SK-N-SH (cell line): ENCODE measurements around the gene EMC7. TPM values are rescaled to one million over a fixed set of nuclear protein-coding genes. Genes with fewer than 3 reads are reported as not detected.

Experiments used
- CTCF ChIA-PET: fragments of 300-600, 350-600 bp; formaldehyde crosslinking; extraction: SDS; loops from one replicate; lab custom pipeline; 2021; lab: Yijun Ruan, JAX
- POLR2A ChIA-PET: fragments of 350-600 bp; sonication (Branson Sonifier 250); formaldehyde crosslinking; extraction: SDS; loops from one replicate; lab custom pipeline; 2020; ENCODE audit warnings: antibody characterized with exemption, inconsistent platforms; lab: Yijun Ruan, JAX
- DNase-seq: peaks from one replicate; pipeline ENCODE4 v3.0.0; 2012
- H2AFZ ChIP-seq: fragments of 200-600 bp; sonication (generic); 2 replicates; pipeline ENCODE4 v1.8.1; 2016; ENCODE audit warnings: antibody characterized with exemption, mild to moderate bottlenecking, low read depth
- H3F3A ChIP-seq: fragments of 200-600 bp; sonication (generic); replicated peaks from 2 replicates; pipeline ENCODE3; 2016; ENCODE audit warnings: antibody characterized with exemption, mild to moderate bottlenecking; ENCODE audit not compliant: insufficient read depth
- H3K27ac ChIP-seq, 2 experiments: fragments of 200-500 bp in 1 of 2; fragments of 200-600 bp in 1 of 2; sonication (Bioruptor generic) in 1 of 2; sonication (generic), shearing (Covaris generic) in 1 of 2; 2 replicates each; pipeline versions ENCODE4 v1.5.1 to v1.6.1; 2014 to 2016; ENCODE audit warnings: low read depth in 2 of 2, inconsistent platforms in 1 of 2, low read length in 1 of 2, mild to moderate bottlenecking in 1 of 2, mixed read lengths in 1 of 2
- H3K27me3 ChIP-seq: fragments of 200-600 bp; sonication (generic), shearing (Covaris generic); 2 replicates; pipeline ENCODE4 v1.6.1; 2016; ENCODE audit warnings: mixed run types; ENCODE audit not compliant: insufficient read depth
- H3K36me3 ChIP-seq, 2 experiments: fragments of 200-500 bp in 1 of 2; fragments of 200-600 bp in 1 of 2; sonication (Bioruptor generic) in 1 of 2; sonication (generic) in 1 of 2; replicated peaks in 1 of 2; 2 replicates each; pipeline versions ENCODE3 to v1.5.1; 2014 to 2016; ENCODE audit warnings: low read length in 1 of 2, mild to moderate bottlenecking in 1 of 2; ENCODE audit not compliant: insufficient read depth in 2 of 2, control insufficient read depth in 1 of 2
- H3K4me1 ChIP-seq, 2 experiments: fragments of 200-500 bp in 1 of 2; fragments of 200-600 bp in 1 of 2; sonication (Bioruptor generic) in 1 of 2; sonication (generic), shearing (Covaris generic) in 1 of 2; 2 replicates each; pipeline versions ENCODE4 v1.5.1 to v1.6.1; 2014 to 2016; ENCODE audit warnings: low read depth in 1 of 2, low read length in 1 of 2, mixed run types in 1 of 2; ENCODE audit not compliant: insufficient read depth in 2 of 2, control insufficient read depth in 1 of 2
- H3K4me2 ChIP-seq: fragments of 200-600 bp; sonication (generic), shearing (Covaris generic); 2 replicates; pipeline ENCODE4 v1.6.1; 2017; ENCODE audit warnings: mixed run types
- H3K4me3 ChIP-seq, 2 experiments: fragments of 200-500 bp in 1 of 2; fragments of 200-600 bp in 1 of 2; sonication (Bioruptor generic) in 1 of 2; sonication (generic), shearing (Covaris generic) in 1 of 2; 2 replicates each; pipeline versions ENCODE4 v1.5.1 to v1.8.1; 2014 to 2016; ENCODE audit warnings: low read depth in 2 of 2, inconsistent platforms in 1 of 2, low read length in 1 of 2, mild to moderate bottlenecking in 1 of 2, mixed read lengths in 1 of 2, moderate library complexity in 1 of 2
- H3K79me2 ChIP-seq: fragments of 200-600 bp; sonication (generic); 2 replicates; pipeline ENCODE4 v1.8.1; 2017; ENCODE audit warnings: mild to moderate bottlenecking; ENCODE audit not compliant: insufficient read depth
- H3K9ac ChIP-seq: fragments of 200-600 bp; sonication (generic); 2 replicates; pipeline ENCODE4 v1.6.1; 2017; ENCODE audit warnings: mixed run types
- H3K9me2 ChIP-seq: fragments of 200-600 bp; sonication (generic); 2 replicates; pipeline ENCODE4 v1.6.1; 2017; ENCODE audit warnings: mixed run types
- H3K9me3 ChIP-seq: fragments of 200-600 bp; sonication (generic); 2 replicates; pipeline ENCODE4 v1.6.1; 2017; ENCODE audit warnings: mixed run types, mild to moderate bottlenecking, moderate library complexity
- H4K20me1 ChIP-seq: fragments of 200-600 bp; sonication (generic); 2 replicates; pipeline ENCODE4 v1.6.1; 2017; ENCODE audit warnings: mild to moderate bottlenecking, mixed run types; ENCODE audit not compliant: insufficient read depth
- CTCF ChIP-seq: fragments of 200-600 bp; sonication (generic); IDR thresholded peaks from 2 replicates; pipeline ENCODE4 v1.6.1; 2017; ENCODE audit warnings: antibody characterized with exemption, mild to moderate bottlenecking, moderate library complexity
- EP300 ChIP-seq, 2 experiments: IDR thresholded peaks; 2 replicates each; pipeline versions ENCODE4 v1.4.0 to v1.6.1; 2012; ENCODE audit warnings: borderline replicate concordance in 1 of 2, low read depth in 1 of 2, low read length in 1 of 2
- GABPA ChIP-seq: IDR thresholded peaks from 2 replicates; pipeline ENCODE4 v1.4.0; 2012; ENCODE audit warnings: low read depth, mild to moderate bottlenecking
- JUND ChIP-seq: IDR thresholded peaks from 2 replicates; pipeline ENCODE4 v1.4.0; 2012
- MEF2A ChIP-seq: IDR thresholded peaks from 2 replicates; pipeline ENCODE4 v1.4.0; 2012; ENCODE audit warnings: low read depth, borderline replicate concordance
- NFIC ChIP-seq: IDR thresholded peaks from 2 replicates; pipeline ENCODE4 v1.4.0; 2012; ENCODE audit warnings: borderline replicate concordance
- RAD21 ChIP-seq: IDR thresholded peaks from 2 replicates; pipeline ENCODE4 v1.6.1; 2012; ENCODE audit warnings: mild to moderate bottlenecking, low read length
- RCOR1 ChIP-seq: fragments of 150-350 bp; IDR thresholded peaks from 2 replicates; pipeline ENCODE4 v1.6.1; 2017; ENCODE audit warnings: antibody characterized with exemption, low read length
- SMC3 ChIP-seq: IDR thresholded peaks from 2 replicates; pipeline ENCODE4 v1.6.1; 2012; ENCODE audit warnings: low read depth, low read length, improper control_type of control experiment
- TAF1 ChIP-seq: IDR thresholded peaks from 2 replicates; pipeline ENCODE4 v1.6.1; 2012; ENCODE audit warnings: low read depth, mild to moderate bottlenecking, low read length, moderate library complexity, borderline replicate concordance
- TCF12 ChIP-seq: IDR thresholded peaks from 2 replicates; pipeline ENCODE4 v1.4.0; 2012
- TEAD4 ChIP-seq: IDR thresholded peaks from 2 replicates; pipeline ENCODE4 v1.4.0; 2012; ENCODE audit warnings: mild to moderate bottlenecking, borderline replicate concordance; ENCODE audit not compliant: insufficient read depth
- USF2 ChIP-seq: fragments of 150-350 bp; IDR thresholded peaks from 2 replicates; pipeline ENCODE4 v1.6.1; 2017; ENCODE audit warnings: antibody characterized with exemption, low read length, low read depth, borderline replicate concordance
- ZBTB33 ChIP-seq: IDR thresholded peaks from 2 replicates; pipeline ENCODE4 v1.4.0; 2012; ENCODE audit warnings: low read depth, borderline replicate concordance
- WGBS: methylation state at CpG from one replicate; pipeline ENCODE4 v1.1.6; 2017; ENCODE audit warnings: low lambda C conversion rate; 5-methylcytosine and 5-hydroxymethylcytosine counted together
- polyA plus RNA-seq, 3 experiments: library from polyadenylated mRNA; depleted of rRNA; stranded (reverse); fragments of >200 nt; gene quantifications; 2 replicates each; pipeline ENCODE4 v1.2.3, GENCODE V29; 2012
- TF ChIP-seq, protein P1 (sequence below): IDR thresholded peaks from 2 replicates; pipeline ENCODE4 v1.4.0; 2012; ENCODE audit warnings: low read depth, borderline replicate concordance
- TF ChIP-seq, protein P2 (sequence below): fragments of 150-350 bp; IDR thresholded peaks from 2 replicates; pipeline ENCODE4 v1.6.1; 2016; ENCODE audit warnings: mild to moderate bottlenecking, low read depth, low read length
- TF ChIP-seq, protein P3 (sequence below): IDR thresholded peaks from 2 replicates; pipeline ENCODE4 v1.4.0; 2012; ENCODE audit warnings: low read depth

Gene EMC7
- polyA plus RNA-seq, 1 of the 3 experiments (the other 2 are of a cell fraction), result 92.3 TPM

DNA sequence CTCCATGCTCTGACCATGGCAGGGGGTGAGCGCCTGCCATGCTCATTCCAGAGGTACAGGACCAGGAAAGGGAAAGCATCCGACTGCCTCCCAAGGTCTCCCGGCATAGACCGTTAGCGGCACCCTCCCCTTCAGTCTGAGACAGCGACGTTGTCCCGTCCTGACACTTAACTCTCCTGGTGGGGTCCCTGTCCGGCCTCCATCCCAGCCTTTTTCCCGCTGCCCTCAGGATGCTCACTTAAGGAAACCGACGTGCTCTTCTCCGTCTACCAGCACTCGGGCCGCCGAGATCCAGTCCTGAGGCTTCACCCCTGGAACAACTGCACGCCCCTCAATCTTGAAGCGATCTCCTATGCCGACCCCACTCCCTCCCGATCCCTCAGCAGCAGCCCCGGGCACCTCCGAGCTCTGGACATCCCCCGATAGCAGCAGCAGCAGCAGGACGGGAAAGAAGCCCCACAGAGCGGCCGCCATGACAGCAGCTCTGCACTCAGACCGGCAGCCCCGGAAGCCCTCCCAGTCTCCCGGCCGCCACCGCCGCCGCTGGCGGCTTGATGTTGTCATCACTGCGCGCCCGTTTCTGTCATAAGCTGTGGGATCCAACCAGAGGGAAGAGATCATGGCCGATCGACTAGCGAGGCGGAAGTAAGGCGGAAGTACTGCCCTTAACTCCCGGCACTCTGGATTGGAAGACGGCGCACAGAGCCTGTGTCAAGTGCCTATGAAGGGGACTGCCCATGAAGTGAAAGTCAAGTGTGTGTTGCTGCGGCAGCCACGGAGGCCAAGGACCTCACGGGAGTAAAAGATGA is at the start of gene EMC7, which contains the start of gene PGBD4 (continued):
- no peak for TF ChIP-seq USF2
- peak; percentile 92 for TF ChIP-seq GABPA
- TF ChIP-seq EP300 (IDR thresholded peaks at IDR 0.05; ENCODE audit: borderline replicate concordance in 1 of 2, low read depth in 1 of 2, low read length in 1 of 2), result no peak
- TF ChIP-seq, all 33 proteins: peak for 13

DNA sequence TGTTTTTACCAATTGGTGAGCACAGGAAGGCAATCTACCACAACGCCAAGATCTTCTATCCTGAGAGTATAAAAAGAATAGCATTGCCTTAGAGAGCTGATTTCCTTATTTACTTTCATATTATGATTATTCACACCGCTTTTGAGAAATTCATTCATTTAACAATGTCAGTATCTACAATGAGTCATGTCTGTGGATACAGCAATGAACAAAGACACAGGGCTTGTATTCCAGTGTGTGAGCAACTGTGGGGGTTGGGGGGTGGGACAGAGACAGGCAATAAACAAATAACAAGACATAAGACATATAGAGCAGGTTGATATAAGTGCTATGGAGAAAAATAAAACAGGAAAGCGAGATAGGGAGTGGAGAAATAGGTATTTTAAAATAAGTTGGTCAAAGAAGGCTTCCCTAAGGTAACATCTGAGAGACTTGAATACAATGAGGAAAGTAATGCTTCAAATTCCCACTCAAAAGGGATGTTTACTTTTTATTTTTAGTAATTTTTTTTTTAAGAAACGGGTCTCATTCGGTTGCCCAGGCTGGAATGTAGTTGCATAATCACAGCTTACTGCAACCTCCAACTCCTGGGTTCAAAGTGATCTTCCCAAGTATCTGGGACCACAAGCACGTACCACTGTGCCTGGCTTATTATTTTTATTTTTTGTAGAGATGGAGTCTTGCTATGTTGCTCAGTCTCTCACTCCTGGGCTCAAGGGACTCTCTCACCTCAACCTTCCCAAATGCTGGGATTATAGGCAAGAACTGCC is 45.9 kb upstream of the EMC7 start:
- Histone ChIP-seq H3K79me2 (no peaks in the 10 kb centered on the region), H3K36me3 (peaks cover 25 to 83% of the 10 kb centered on the region in 2 experiments), H4K20me1 (no peaks in the 10 kb centered on the region), H3K9me2 (no peaks in the 10 kb centered on the region), H3K27ac (no peak overlapping the region), H3K4me1 (no peaks in the 10 kb centered on the region), H3K4me2 (no peak overlapping the region), H3K4me3 (no peak overlapping the region), H3K9me3 (no peaks in the 10 kb centered on the region), H3K27me3 (no peaks in the 10 kb centered on the region), H3K9ac (no peak overlapping the region), H3F3A (peaks cover 13% of the 10 kb centered on the region), H2AFZ (no peak overlapping the region)
- ChIA-PET POLR2A (no interaction called here), CTCF (interaction anchor here (0.6 to 1.1 kb wide), 2 partner anchors 38 to 319 kb away, joined by 3 read pairs; no protein-coding TSS in a partner anchor)
- WGBS, result 73% methylated on average over 6 of the region's 6 CpGs
- TF ChIP-seq SMC3 (no peak), NFIC (no peak), MEF2A (no peak), ZBTB33 (no peak), USF2 (no peak), TEAD4 (no peak), RAD21 (no peak), CTCF (no peak), RCOR1 (no peak), TAF1 (no peak), TCF12 (no peak), JUND (no peak), EP300 (IDR thresholded peaks at IDR 0.05; ENCODE audit: borderline replicate concordance in 1 of 2, low read depth in 1 of 2, low read length in 1 of 2) (no peak)
- TF ChIP-seq, protein P1, sequence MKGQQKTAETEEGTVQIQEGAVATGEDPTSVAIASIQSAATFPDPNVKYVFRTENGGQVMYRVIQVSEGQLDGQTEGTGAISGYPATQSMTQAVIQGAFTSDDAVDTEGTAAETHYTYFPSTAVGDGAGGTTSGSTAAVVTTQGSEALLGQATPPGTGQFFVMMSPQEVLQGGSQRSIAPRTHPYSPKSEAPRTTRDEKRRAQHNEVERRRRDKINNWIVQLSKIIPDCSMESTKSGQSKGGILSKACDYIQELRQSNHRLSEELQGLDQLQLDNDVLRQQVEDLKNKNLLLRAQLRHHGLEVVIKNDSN, result no peak
- TF ChIP-seq, protein P2, sequence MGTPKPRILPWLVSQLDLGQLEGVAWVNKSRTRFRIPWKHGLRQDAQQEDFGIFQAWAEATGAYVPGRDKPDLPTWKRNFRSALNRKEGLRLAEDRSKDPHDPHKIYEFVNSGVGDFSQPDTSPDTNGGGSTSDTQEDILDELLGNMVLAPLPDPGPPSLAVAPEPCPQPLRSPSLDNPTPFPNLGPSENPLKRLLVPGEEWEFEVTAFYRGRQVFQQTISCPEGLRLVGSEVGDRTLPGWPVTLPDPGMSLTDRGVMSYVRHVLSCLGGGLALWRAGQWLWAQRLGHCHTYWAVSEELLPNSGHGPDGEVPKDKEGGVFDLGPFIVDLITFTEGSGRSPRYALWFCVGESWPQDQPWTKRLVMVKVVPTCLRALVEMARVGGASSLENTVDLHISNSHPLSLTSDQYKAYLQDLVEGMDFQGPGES, result no peak
- TF ChIP-seq, protein P3, sequence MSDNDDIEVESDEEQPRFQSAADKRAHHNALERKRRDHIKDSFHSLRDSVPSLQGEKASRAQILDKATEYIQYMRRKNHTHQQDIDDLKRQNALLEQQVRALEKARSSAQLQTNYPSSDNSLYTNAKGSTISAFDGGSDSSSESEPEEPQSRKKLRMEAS, result no peak
- no peak for DNase-seq
